CD4-positive, alpha-beta T cell (primary cell): ENCODE measurements around the gene CHCT1. TPM values are rescaled to one million over a fixed set of nuclear protein-coding genes. Genes with fewer than 3 reads are reported as not detected.
"Not testable (repeated sequence)": the region's sequence is repeated elsewhere in the genome, so short reads cannot be mapped to it uniquely, and the experiment has no call there.

Source experiments
- ATAC-seq: fragments of 200-7000 bp; cut with Tn5 transposase; one replicate; pipeline ENCODE4 v1.10.0; 2022; ENCODE audit warnings: mild to moderate bottlenecking; ENCODE audit not compliant: poor library complexity
- CTCF ChIA-PET: fragments of 350-600 bp; sonication (Branson Sonifier 250); formaldehyde crosslinking; loops from one replicate; lab custom pipeline; 2021; ENCODE audit warnings: antibody characterized with exemption, inconsistent platforms; lab: Charles Lee
- POLR2A ChIA-PET: fragments of 350-600 bp; sonication (Branson Sonifier 250); formaldehyde crosslinking; loops from one replicate; lab custom pipeline; 2021; ENCODE audit warnings: antibody characterized with exemption, inconsistent platforms; lab: Charles Lee
- DNase-seq, 14 experiments: peaks; one replicate each; pipeline ENCODE4 v3.0.0-alpha.2; 2013 to 2020; ENCODE audit warnings: mixed read lengths in 2 of 14
- H3K27ac ChIP-seq, 2 donors: one replicate each; pipeline versions ENCODE4 v1.5.1 to v1.7.0; 2013; ENCODE audit warnings: low read length in 2 of 2, low read depth in 1 of 2, mild to moderate bottlenecking in 1 of 2
- H3K27me3 ChIP-seq, 2 experiments: 1 replicate in 1 of 2; 2 replicates in 1 of 2; pipeline versions ENCODE4 v1.6.1 to v1.7.0; 2013; ENCODE audit warnings: low read length in 2 of 2, control low read depth in 1 of 2, mild to moderate bottlenecking in 1 of 2, moderate library complexity in 1 of 2; ENCODE audit not compliant: insufficient read depth in 2 of 2, control insufficient read depth in 1 of 2
- H3K36me3 ChIP-seq: one replicate; pipeline ENCODE4 v1.6.1; 2013; ENCODE audit warnings: low read length, control low read depth; ENCODE audit not compliant: insufficient read depth
- H3K4me1 ChIP-seq: one replicate; pipeline ENCODE4 v1.6.1; 2013; ENCODE audit warnings: low read length, control low read depth; ENCODE audit not compliant: insufficient read depth
- H3K4me3 ChIP-seq: one replicate; pipeline ENCODE4 v1.5.1; 2013; ENCODE audit warnings: mild to moderate bottlenecking, low read length, moderate library complexity
- H3K9me3 ChIP-seq, 2 experiments: 1 replicate in 1 of 2; 2 replicates in 1 of 2; pipeline versions ENCODE4 v1.6.1 to v1.7.0; 2013; ENCODE audit warnings: low read length in 2 of 2, mild to moderate bottlenecking in 2 of 2, control low read depth in 1 of 2, moderate library complexity in 1 of 2; ENCODE audit not compliant: control insufficient read depth in 1 of 2, insufficient read depth in 1 of 2
- H3K27ac Mint-ChIP-seq: one replicate; pipeline ENCODE4 v1.8.0; 2020; ENCODE audit warnings: mixed read lengths
- H3K27me3 Mint-ChIP-seq: one replicate; pipeline ENCODE4 v1.8.0; 2021; ENCODE audit warnings: mixed read lengths
- H3K36me3 Mint-ChIP-seq: one replicate; pipeline ENCODE4 v1.8.0; 2021; ENCODE audit warnings: low read depth, mixed read lengths
- H3K4me1 Mint-ChIP-seq: one replicate; pipeline ENCODE4 v1.8.0; 2021; ENCODE audit warnings: low read depth, mixed read lengths
- H3K4me3 Mint-ChIP-seq: one replicate; pipeline ENCODE4 v1.8.0; 2020; ENCODE audit warnings: mild to moderate bottlenecking, mixed read lengths
- H3K9me3 Mint-ChIP-seq: one replicate; pipeline ENCODE4 v1.8.0; 2020; ENCODE audit warnings: mixed read lengths
- CTCF ChIP-seq: fragments of 200-600 bp; IDR thresholded peaks from one replicate; pipeline ENCODE4 v1.8.0; 2022; ENCODE audit warnings: antibody characterized with exemption, mild to moderate bottlenecking
- intact Hi-C, 2 experiments: fragments of 100-400 bp; cut with DNase I in 1 of 2; cut with micrococcal nuclease in 1 of 2; formaldehyde crosslinking; loops; one replicate each; pipeline versions ENCODE4 v1.15.1 to v1.9.0; 2023 to 2025; cut with DNase I, micrococcal nuclease
- total RNA-seq, 174 experiments: library from RNA in 2 of 174; stranded (reverse) in 2 of 174; gene quantifications; one replicate each; pipeline ENCODE4 v1.2.3 and lab custom pipeline; 2021 to 2026

The CHCT1 gene
- total RNA-seq, 2 experiments from 2014 or later: not detected

GRCh38 chr17:60381958-60382357 lies 40.3 kb upstream of the CHCT1 start:
- Mint-ChIP-seq H3K4me1 (peaks cover 28% of the 10 kb centered on the region), H3K36me3 (peaks cover 12% of the 10 kb centered on the region), H3K9me3 (no peaks in the 10 kb centered on the region), H3K27me3 (no peaks in the 10 kb centered on the region), H3K27ac (no peak overlapping the region), H3K4me3 (no peak overlapping the region)
- H3K27ac ChIP-seq: no peak overlapping the region
- ATAC-seq (no peak), DNase-seq (no peak)
- H3K4me3 ChIP-seq: no peak overlapping the region
- TF ChIP-seq CTCF: no peak
- H3K27me3 ChIP-seq: no peaks in the 10 kb centered on the region
- H3K9me3 ChIP-seq: no peaks in the 10 kb centered on the region
- ChIA-PET CTCF (no interaction called here), POLR2A (no interaction called here)
- intact Hi-C loops: no loop called here
- no peaks in the 10 kb centered on the region for H3K4me1 ChIP-seq
- peaks cover 2% of the 10 kb centered on the region for H3K36me3 ChIP-seq

- Mint-ChIP-seq H3K4me3 (no peak overlapping the region), H3K27me3 (no peaks in the 10 kb centered on the region), H3K4me1 (peaks cover 36% of the 10 kb centered on the region), H3K36me3 (peaks cover 7% of the 10 kb centered on the region), H3K27ac (no peak overlapping the region), H3K9me3 (no peaks in the 10 kb centered on the region)
- no peak overlapping the region for H3K27ac ChIP-seq
- ChIA-PET CTCF (interaction anchor here (0.8 to 0.9 kb wide), 2 partner anchors 9 to 13 kb away, joined by 3 read pairs; no protein-coding TSS in a partner anchor), POLR2A (interaction anchor here (0.6 kb wide), 1 partner anchor 8 kb away, joined by 3 read pairs; the partner anchor contains the start of gene USP32)
- H3K4me3 ChIP-seq: no peak overlapping the region
- ATAC-seq: no peak
- intact Hi-C loops: no loop called here
- no peak for TF ChIP-seq CTCF
- peaks cover 2% of the 10 kb centered on the region for H3K36me3 ChIP-seq
- no peaks in the 10 kb centered on the region for H3K27me3 ChIP-seq
- H3K4me1 ChIP-seq: no peaks in the 10 kb centered on the region
- H3K9me3 ChIP-seq: no peaks in the 10 kb centered on the region
- DNase-seq: no peak
These were observed 38.9 kb upstream of the CHCT1 start for GRCh38 chr17:60383379-60383778.

- CTCF ChIA-PET, POLR2A ChIA-PET, H3K27me3 Mint-ChIP-seq, H3K36me3 ChIP-seq, ATAC-seq, H3K9me3 ChIP-seq, DNase-seq, intact Hi-C loops, H3K27ac ChIP-seq, H3K4me3 Mint-ChIP-seq, H3K4me3 ChIP-seq, H3K27me3 ChIP-seq, H3K36me3 Mint-ChIP-seq, H3K9me3 Mint-ChIP-seq, H3K4me1 ChIP-seq, H3K27ac Mint-ChIP-seq: not testable (repeated sequence)
- peaks cover 46% of the 10 kb centered on the region for H3K4me1 Mint-ChIP-seq
These were observed 37.4 kb upstream of the CHCT1 start for GRCh38 chr17:60384921-60385320.
